Hippocampal formation (tissue), 2 donors: Measurements from ENCODE around the gene ZDHHC8.
A peak's percentile ranks its signal among the peaks of the same experiment; 100 is the strongest.

Experiments
- DNase-seq, 2 donors: peaks; one replicate each; lab custom pipeline; 2025; lab: John Stamatoyannopoulos, UW

The ZDHHC8 gene

DNA sequence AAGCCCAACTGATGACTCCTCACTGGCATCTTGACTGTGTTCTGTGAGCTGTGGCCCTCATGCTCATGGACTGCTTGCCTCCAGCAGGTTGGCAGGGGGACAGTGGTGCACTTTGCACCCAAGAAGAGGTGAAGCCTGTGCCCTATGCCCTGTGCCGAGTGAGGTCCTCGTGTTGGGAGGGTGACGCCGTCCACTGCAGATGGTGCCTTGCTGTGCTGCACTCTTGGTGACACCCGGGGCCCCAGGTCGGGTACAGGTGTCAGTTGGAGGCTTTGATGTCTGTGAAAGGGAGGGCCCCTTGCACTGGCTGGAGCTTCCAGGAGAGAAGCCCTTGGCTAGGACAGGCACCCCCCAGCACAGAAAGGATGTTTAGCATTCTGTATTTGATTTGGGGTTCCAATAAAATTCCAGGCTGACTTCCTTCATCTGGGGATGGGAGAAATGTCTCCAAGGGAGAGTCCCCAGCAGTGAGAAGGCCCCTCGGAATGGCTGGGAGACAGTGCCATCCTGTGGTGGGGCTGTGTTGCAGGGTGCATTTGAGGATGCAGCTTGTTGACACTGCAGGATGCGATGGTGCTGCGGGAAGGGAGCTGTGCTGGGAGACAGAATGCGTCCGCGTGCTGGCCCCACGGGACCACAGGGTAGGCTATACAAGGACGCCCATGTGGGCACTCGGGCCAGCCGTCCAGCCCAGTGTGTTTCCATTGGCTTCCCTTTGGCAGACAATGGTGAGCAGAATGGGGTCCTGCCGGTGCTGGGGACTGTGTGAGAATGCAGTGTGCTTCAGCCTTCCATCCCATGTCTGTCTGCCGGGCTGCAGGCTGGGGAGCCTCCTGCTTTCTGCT is 2.5 kb upstream of the ZDHHC8 start:
- DNase-seq: no peak

DNA sequence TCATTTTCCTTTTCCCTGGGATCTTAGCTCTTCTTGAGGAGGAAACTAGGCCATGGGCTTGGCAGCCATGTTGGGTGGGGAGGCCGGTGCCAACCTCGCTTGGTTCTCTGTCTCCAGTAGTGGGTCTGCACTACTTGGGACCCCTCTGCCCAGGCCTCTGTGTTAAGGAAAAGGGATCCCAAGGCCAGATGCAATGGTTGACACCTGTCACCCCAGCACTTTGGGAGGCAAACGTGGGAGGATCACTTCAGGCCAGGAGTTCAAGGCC is 1.9 kb upstream of the ZDHHC8 start:
- DNase-seq: no peak

DNA sequence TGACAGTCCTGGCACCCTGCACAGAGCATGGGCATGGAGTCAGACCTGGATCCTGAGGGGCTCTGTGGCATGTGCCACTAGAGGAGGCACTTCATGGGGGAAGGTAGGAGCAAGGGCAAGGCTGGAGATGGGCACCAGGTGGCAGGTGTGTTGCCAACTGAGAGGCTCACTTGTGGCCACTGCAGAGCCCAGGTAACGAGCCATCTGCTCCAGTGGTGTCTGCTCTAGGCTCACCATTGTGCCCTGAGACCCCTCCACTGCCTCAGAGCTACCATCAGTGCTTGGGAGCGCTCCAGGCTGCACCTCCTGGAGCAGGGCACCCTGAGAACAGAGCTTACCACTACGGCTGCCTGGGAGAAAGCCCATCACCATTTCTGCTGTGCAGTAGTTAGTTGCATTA is 1.3 kb upstream of the ZDHHC8 start:
- DNase-seq: no peak

DNA sequence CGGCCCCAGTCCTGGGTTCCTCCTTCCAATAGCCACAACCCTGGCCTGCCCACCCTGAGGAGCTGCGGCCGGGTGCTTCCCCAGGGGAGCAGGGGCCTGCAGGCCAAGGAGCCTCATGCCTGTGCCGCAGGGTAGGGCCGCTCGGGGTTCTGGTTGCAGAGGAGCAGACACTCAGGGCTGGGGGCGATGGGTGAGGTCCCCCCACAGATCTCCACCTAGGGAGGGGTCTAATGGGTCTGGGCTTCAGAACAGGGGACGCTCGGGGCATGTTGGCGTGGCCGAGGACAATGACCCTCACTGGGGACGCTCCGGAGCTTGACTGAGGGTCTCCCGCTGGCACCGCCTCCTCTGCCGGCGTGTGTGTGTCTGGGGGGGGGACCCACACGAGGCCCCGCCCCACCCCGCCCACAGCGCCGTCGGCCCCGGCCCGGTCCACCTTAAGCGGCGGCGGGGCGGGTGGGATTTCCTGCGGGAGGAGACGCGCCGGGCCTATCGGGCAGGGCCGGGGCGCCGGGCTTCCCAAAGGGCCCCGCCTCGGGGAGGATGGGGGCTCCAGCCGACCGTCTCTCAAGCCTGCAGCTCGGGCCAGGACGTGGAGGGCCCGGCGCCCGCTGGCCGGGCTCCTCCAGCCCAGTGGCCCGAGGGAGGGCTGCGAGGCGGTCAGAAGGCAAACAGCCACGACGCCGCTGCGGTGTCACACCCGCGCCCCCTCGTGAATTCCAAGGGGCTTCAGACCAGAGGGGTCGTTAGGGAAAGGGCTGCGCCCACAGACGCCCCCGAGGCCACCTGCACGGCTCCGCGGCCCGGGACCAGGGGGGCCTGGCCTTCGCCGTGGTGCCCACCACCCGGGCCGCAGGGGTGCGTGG is 640 bp upstream of the ZDHHC8 start:
- DNase-seq: peak; percentile 63 to 77

DNA sequence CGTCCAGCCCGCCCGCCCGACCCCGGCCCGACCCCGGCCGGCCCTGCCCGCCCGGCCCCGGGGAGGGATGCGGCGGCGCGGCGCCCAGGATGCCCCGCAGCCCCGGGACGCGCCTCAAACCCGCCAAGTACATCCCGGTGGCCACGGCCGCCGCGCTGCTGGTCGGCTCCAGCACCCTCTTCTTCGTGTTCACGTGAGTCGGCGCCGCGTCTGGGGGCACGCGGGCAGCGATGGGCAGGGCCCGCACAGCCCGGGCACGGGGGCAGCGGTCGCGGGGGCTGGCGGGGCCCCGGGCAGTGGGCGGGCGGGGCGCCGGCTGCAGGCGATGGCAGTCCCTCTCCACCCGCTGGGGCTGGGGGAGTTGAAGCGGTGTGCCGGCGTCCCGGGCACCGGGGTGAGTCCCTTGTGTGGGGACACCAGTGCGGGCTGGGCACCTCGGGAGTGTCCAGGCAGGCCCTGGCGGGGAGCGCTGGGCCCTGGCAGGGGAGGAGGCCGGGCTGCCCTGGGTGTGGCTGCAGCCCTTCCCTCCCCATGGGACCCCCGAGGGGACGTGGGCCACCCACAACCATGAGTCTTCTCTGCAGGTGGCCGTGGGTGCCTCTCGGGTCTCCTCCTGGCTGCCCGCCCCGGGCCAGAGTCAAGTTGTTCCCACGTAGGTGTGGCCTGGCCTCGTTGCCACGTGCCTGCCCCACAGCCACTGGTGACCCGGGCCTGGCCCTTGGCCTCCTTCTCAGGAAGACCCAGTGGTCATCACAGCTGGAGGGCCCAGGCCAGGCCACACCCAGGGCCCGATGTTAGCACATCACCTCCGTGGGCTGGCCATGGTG is 468 bp downstream of the ZDHHC8 start:
- DNase-seq: no peak

DNA sequence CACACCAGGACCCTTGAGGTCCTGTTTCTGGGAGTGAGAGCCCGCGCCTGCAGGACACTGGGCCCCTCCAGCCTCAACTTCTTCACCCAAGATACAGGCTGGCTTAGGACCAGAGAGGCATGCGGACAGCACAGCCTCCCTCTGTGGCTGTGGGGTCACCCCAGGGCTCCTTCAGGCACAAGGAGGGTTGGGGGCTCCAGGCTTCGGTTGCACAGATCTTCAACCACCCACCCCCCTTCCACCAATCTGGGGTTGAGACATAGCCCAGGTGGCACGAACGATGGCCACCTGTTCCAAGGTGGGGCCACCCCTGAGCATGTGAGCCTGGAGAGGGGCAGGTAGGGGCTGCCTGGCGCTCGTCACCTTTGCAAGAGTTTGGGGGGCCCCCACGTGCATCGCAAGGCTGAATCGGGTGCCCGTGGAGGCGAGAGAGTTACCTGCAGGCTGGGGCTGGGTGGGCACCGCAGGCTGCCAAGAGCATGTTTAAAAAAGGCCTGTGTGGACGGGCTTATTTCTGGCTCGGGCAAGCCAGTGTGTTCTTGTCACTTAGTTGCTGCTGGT is 1.2 kb downstream of the ZDHHC8 start:
- no peak for DNase-seq

DNA sequence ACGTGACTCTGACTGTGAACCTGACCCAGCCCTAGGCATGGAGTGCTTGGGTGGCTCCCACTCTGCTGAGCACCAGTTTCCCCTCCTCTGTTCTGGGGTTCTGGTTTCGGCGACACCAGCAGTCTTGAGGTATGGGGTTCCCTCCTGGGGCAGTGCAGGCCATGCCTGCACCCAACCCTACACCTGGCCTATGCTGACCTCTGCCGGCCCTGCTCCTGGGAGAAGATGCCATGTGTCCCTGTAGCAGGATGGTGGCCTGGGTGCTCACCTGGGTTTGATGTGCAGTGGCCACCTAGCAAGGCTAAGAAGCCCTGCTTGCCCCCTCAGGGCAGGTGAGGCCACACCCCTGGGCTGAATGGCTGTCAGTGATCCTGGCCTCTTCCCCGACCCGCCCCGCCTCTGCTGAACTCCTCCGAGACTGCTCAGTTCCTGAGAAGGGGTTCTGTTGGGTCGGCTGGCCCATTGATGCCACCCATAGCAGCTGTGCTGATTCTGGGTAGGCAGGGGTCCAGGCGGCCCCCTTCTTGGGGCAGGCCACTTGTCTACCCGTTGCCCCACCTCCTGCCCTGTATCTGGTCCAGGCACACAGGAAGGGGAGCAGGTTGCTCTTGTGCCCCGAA is 2.4 kb downstream of the ZDHHC8 start:
- no peak for DNase-seq

DNA sequence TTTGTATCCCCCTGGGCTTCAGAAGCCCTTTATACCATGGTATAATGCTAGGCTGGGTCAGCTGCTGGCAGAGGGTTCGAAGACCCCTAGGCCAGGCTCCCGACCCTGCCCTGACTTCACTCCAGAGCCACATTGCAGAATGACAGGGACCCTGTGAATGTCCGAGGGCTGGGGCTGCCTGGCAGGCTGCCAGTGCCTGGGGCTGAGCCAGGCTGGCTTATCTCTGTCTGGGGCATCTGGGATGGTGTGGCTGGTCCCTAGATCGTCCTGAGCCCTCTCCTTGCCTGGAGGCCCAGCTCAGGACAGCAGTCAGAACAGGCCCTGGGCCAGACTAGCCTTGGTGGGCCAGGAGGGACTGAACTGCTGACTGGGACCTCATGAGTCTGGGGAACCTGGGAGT is 3.7 kb downstream of the ZDHHC8 start:
- DNase-seq: no peak

DNA sequence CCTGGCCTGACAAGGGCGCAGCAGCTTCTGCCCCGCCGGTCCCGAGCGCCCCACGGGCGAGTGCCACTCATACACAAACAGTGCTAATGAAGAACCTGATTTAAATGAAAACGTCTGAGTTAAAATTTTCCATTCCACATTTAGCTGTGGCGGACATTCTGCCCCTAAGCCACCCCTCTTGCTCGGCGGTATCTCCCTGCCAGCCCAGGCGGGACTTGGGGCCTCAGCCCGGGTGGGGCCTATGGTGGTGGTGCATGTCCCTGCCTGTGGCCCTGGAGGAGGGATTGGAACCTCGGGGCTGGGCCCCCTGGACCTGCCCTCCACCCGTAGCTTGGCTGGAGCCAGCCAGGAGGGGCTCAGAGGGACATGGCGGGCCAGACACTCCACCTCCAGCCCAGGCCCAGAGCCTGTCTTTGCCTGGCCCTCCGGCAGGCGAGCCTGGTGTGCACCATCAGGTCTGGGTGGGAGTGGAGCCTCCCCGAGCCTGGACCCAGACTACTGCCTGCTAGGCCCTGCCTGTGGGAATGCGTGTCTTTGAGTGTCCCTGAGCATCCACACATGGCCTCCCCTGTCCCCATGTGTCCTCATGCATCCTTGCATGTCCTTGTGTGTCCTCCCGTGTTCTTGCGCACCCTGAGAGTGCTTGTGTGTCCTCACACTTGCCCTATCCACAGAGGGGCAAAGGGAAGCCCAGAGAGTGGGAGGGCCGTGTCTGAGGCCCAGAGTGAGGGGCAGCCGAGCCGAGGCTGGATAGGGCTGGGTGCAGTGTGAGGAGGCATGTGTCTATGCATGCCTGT is 4.4 kb downstream of the ZDHHC8 start:
- DNase-seq: no peak

DNA sequence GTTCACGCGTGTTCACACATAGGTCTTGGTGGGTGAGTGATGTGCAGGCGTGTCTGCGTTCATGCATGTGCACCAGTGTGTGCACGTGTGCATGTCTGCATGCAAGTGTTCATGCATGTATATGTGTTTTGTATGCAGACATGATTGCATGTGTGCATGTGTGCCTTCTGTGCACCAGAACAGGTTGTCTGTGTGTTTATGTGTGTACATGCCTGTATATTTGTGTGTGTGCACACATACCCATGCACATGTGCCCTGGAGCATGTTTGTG is 4.9 kb downstream of the ZDHHC8 start:
- DNase-seq: no peak

DNA sequence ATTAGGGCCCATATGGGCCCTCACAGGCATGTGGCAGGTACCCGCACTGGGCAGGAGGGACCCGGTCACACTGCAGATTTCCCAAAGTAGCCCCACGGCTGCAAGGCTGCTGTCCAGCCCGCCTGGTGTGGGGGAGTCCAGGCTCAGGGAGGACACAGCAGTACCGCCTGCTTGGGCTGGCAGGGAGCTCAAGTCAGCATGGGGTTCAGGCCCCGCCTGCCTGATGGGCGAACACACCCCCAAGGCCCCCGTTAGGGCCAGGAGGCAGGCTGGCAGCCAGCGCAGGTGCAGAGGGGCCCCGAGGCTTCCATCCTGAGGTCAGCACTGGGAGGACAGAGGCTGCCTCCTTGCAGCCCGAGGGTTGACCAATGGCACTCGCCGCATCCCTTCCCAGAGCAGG is 5.5 kb downstream of the ZDHHC8 start:
- no peak for DNase-seq

DNA sequence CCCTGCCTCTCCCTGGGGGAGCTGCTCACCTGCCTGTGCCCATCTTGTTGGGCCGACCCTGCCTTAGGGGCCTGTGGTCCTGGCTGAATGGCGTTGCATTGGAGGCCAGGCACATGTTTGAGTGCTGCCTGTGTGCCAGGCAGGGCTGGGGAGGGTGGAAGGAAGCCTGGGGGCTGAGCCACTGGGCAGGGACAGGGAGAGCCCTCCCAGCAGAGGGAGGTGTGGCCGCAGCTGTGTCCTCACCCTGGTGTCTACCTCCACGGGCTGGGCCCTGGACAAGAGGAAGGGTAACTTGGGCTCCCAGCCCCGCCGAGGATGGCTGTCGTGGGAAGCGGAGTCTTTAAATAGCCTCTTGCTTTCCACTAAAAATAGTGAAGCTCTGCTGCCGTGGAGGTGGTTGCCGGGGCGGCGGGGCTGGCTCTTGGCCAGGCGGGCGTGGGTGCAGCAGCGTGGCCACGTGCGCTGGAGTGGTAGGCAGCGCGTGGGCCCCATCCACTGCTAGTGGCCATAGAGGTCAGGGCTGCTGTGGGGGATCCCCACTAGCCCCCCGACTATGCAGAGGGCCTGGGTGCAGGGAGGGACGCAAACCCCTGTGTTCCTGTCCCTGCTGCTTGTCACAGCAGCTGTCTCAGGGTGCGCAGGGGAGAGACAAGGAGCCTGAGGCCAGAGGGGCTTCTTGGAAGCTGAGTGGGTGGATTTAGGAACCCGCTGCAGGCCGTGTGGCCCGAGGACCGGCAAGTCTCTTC is 6.2 kb downstream of the ZDHHC8 start:
- peak in 1 of 2 donors; percentile 17 for DNase-seq

DNA sequence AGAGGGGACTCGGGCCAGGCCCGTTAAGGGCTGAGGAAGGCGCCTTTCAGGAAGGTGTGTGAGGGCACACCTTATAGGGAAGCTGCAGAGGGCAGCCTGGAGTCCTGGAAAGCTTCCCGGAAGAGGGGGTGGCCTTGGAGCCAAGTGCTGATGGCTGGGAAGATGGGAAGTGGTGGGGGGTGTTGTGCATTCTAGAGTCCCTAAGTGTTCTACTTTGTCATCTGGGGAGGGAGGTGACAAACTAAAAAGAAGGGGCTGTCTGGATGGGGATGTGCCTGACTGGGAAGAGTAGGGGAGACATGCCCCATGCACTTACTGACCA is 6.8 kb downstream of the ZDHHC8 start:
- no peak for DNase-seq

DNA sequence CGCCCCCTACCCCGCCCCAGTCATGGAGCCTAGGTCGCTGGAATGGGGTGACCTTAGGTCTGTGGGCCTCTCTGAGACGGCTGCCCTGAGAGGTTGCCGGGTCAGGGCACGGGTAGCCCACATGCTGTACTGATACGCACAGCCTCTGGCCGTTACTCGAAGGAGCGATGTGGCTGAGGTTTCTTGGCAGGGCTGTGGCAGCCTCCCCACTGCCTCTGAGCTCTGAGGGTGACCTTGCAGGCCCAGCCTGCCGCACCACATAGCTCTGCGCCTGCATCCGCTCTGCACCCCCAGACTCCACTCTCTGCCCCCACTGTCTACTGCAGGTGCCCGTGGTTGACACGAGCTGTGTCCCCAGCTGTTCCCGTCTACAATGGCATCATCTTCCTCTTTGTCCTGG is 7.3 kb downstream of the ZDHHC8 start:
- no peak for DNase-seq

DNA sequence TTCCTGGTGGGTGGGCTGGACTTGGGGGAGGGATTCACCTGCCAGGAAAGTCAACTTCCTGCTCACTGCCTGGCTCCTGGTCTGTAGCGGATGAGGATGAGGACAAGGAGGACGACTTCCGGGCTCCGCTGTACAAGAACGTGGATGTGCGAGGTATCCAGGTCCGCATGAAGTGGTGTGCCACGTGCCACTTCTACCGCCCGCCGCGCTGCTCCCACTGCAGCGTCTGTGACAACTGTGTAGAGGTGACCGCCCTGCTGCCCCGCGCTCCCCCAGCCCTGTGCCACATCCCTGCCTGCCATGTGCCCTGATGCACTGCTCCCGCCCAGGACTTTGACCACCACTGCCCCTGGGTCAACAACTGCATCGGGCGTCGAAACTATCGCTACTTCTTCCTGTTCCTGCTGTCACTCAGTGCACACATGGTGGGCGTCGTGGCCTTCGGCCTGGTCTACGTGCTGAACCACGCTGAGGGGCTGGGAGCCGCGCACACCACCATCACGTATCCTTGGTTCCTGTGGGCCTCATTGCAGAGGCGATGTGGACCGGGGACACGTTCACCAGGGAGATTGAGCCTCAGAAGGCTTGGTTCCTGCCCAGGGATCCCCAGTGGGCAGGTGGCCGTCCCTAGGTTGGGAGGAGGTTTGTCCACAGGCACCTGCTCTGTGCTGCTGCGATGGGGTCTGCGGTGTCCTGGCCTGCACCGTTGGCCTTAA is 7.9 kb downstream of the ZDHHC8 start:
- DNase-seq: no peak

DNA sequence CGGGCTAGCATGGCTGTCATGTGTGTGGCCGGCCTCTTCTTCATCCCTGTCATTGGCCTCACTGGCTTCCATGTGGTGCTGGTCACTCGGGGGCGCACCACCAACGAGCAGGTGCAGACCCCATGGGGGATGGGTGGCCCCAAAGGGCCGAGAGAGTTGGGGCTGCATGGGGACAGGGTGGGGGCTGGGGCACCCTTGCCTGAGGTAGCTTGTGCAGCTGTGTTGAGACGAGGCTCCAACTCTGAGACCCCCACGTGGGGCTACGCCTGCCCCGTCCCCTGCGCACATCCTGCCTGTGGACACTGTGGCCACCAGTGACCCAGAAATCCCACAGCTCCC is 8.5 kb downstream of the ZDHHC8 start:
- DNase-seq: no peak

DNA sequence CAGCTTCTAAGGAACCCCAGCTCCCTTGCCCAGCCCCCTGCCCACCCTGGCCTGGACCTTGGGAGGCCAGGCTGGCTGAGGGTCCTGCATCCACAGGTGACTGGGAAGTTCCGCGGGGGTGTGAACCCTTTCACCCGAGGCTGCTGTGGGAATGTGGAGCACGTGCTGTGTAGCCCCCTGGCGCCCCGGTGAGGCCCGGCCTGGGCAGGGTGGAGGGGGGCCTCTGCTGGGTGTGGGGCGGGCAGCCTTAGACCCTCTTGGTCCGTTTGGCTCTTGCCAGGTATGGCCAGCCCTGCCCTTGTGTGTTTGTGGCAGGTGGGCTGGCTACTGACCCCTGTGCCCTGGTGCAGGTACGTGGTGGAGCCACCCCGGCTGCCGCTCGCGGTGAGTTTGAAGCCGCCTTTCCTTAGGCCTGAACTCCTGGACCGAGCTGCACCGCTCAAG is 8.9 kb downstream of the ZDHHC8 start:
- DNase-seq: no peak

DNA sequence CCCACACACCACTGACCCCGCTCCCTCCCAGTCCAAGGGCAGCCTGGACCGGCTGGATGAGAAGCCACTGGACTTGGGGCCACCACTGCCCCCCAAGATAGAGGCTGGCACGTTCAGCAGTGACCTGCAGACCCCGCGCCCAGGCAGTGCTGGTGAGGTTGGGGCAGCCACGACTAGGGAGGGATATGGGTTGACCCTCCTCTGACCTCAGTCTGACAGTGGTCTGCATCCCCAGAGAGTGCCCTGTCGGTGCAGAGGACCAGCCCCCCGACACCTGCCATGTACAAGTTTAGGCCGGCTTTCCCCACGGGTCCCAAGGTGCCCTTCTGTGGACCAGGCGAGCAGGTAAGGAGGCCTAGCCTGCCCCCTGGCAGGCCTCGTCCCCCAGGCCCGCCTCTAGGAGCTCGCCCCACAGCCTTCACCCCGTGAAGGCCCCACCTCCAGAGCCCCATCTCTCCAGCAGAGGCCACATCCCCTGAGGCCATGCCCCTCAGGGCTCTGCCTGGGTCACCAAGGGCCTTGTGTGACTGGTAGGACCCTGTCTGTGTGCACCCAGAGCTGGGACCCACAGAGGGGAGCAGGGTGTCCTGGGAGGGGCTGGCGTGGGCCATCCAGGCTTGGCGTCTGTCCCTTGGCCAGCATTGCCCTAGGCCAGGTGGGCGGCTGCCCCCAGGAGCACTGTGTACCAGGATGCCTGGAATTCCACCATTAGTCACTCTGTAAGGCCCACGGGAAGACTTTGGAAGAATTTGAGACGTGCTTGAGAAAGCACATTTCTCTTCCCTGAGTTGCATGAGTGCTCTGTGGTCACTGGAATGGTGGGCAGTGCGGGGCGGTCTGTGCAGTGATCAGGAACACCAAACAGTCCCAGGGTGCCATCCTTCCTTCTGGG is 9.8 kb downstream of the ZDHHC8 start:
- no peak for DNase-seq
